Neural cell (in vitro differentiated cells): ENCODE data around the gene NCOA3. TPM values are rescaled to one million over a fixed set of nuclear protein-coding genes. Genes with fewer than 3 reads are reported as not detected.

ENCODE experiments used
- H2AFZ ChIP-seq: fragments of 200-600, 300-800 bp; sonication (generic), shearing (Covaris generic); 2 replicates; pipeline ENCODE4 v1.6.0; 2014; ENCODE audit warnings: low read depth, mild to moderate bottlenecking, antibody characterized with exemption, low read length, moderate library complexity
- H3F3A ChIP-seq: fragments of 200-600 bp; shearing (Covaris generic); 2 replicates; pipeline ENCODE4 v1.6.1; 2016; ENCODE audit warnings: mild to moderate bottlenecking, moderate library complexity, mixed read lengths, antibody characterized with exemption, low read length; ENCODE audit not compliant: insufficient read depth, poor library complexity, severe bottlenecking
- H3K27ac ChIP-seq: fragments of 200-600, 300-800 bp; sonication (generic), shearing (Covaris generic); 2 replicates; pipeline ENCODE4 v1.5.1; 2014; ENCODE audit warnings: mild to moderate bottlenecking, low read length, moderate library complexity
- H3K27me3 ChIP-seq: fragments of 300-800, 200-600 bp; sonication (generic), shearing (Covaris generic); 2 replicates; pipeline ENCODE4 v1.6.0; 2014; ENCODE audit warnings: mild to moderate bottlenecking, low read depth, low read length, moderate library complexity; ENCODE audit not compliant: insufficient read depth
- H3K36me3 ChIP-seq: fragments of 300-800, 200-600 bp; sonication (generic), shearing (Covaris generic); 2 replicates; pipeline ENCODE4 v1.5.1; 2014; ENCODE audit warnings: mild to moderate bottlenecking, antibody characterized with exemption, low read length, moderate library complexity; ENCODE audit not compliant: insufficient read depth
- H3K4me2 ChIP-seq: fragments of 300-800, 200-600 bp; sonication (generic), shearing (Covaris generic); 2 replicates; pipeline ENCODE4 v1.6.0; 2014; ENCODE audit warnings: mild to moderate bottlenecking, low read length
- H3K4me3 ChIP-seq: fragments of 300-800, 200-600 bp; sonication (generic), shearing (Covaris generic); 2 replicates; pipeline ENCODE4 v1.5.1; 2014; ENCODE audit warnings: mild to moderate bottlenecking, low read length, moderate library complexity
- H3K79me2 ChIP-seq: fragments of 200-600 bp; shearing (Covaris generic); replicated peaks from 2 replicates; pipeline ENCODE4 v1.6.0; 2014; ENCODE audit warnings: mild to moderate bottlenecking, low read length, moderate library complexity; ENCODE audit not compliant: insufficient read depth
- H3K9ac ChIP-seq: fragments of 300-800, 200-600 bp; sonication (generic), shearing (Covaris generic); 2 replicates; pipeline ENCODE4 v1.6.1; 2016; ENCODE audit warnings: mild to moderate bottlenecking, low read length, mixed read lengths
- H3K9me2 ChIP-seq: fragments of 200-600 bp; shearing (Covaris generic); 2 replicates; pipeline ENCODE4 v1.6.1; 2016; ENCODE audit warnings: mild to moderate bottlenecking, low read length, mixed read lengths; ENCODE audit not compliant: insufficient read depth
- H3K9me3 ChIP-seq: fragments of 200-600, 300-800 bp; sonication (generic), shearing (Covaris generic); 2 replicates; pipeline ENCODE4 v1.6.1; 2016; ENCODE audit warnings: mild to moderate bottlenecking, mixed run types, low read length, moderate library complexity, mixed read lengths
- H4K20me1 ChIP-seq: fragments of 200-600 bp; shearing (Covaris generic); 2 replicates; pipeline ENCODE4 v1.6.1; 2016; ENCODE audit warnings: mild to moderate bottlenecking, mixed run types; ENCODE audit not compliant: insufficient read depth
- EP300 ChIP-seq: fragments of 450-650 bp; conservative IDR thresholded peaks from 2 replicates; pipeline ENCODE4 v1.6.1; 2014; ENCODE audit warnings: antibody characterized with exemption, mild to moderate bottlenecking, moderate library complexity; ENCODE audit not compliant: poor library complexity, severe bottlenecking
- EZH2 ChIP-seq: fragments of 200-600, 300-800 bp; shearing (Covaris generic), sonication (generic); IDR thresholded peaks from 2 replicates; pipeline ENCODE4 v1.6.1; 2014; ENCODE audit warnings: antibody characterized with exemption, low read length, borderline replicate concordance, mild to moderate bottlenecking; ENCODE audit not compliant: insufficient read depth, poor library complexity, severe bottlenecking
- MXI1 ChIP-seq: fragments of 450-650 bp; conservative IDR thresholded peaks from 2 replicates; pipeline ENCODE4 v1.6.1; 2014; ENCODE audit warnings: antibody characterized with exemption, mild to moderate bottlenecking; ENCODE audit not compliant: poor library complexity, severe bottlenecking
- POLR2AphosphoS5 ChIP-seq: IDR thresholded peaks from 2 replicates; pipeline ENCODE4 v1.6.1; 2012
- RAD21 ChIP-seq: fragments of 450-650 bp; conservative IDR thresholded peaks from 2 replicates; pipeline ENCODE4 v1.6.1; 2014; ENCODE audit warnings: antibody characterized with exemption, mild to moderate bottlenecking, moderate library complexity
- SMC3 ChIP-seq: fragments of 450-650 bp; conservative IDR thresholded peaks from 2 replicates; pipeline ENCODE4 v1.6.1; 2014; ENCODE audit warnings: antibody characterized with exemption, mild to moderate bottlenecking, moderate library complexity; ENCODE audit not compliant: poor library complexity
- TAF1 ChIP-seq: IDR thresholded peaks from 2 replicates; pipeline ENCODE4 v1.6.1; 2012; ENCODE audit warnings: low read depth
- polyA plus RNA-seq: library from polyadenylated mRNA; depleted of rRNA; stranded (reverse); fragments of >200 nt; gene quantifications from 2 replicates; pipeline ENCODE4 v1.2.3, GENCODE V29; 2014
- TF ChIP-seq, protein P1 (sequence below): fragments of 450-650 bp; IDR thresholded peaks from 2 replicates; pipeline ENCODE4 v1.5.1; 2014; ENCODE audit warnings: antibody characterized with exemption, mild to moderate bottlenecking, moderate library complexity; ENCODE audit not compliant: poor library complexity, severe bottlenecking
- TF ChIP-seq, protein P2 (sequence below): IDR thresholded peaks from 2 replicates; pipeline ENCODE4 v1.6.1; 2012; ENCODE audit warnings: borderline replicate concordance

Gene NCOA3
- polyA plus RNA-seq, 1 donor from 2014 or later = 14.2 TPM

DNA sequence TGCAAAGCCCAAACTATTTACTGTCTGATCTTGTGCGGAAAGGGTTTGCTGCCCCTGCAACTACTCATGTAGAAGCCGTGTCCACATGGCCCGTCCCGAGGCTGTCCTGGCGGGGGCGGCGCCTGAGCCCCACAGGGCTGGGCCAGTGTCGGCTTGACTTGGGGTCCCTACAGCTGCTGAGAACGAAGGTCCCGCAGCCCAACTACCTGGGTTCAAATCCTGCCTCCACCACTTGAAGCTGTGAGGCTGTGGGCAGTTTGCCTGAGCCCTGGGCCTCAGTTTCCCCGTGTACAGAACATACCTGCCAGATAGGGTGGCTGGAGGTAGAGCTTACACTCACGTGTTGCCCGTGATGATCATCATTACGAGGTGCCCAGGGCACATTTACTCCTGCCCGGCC, 172.5 kb downstream of the NCOA3 start:
- H3F3A ChIP-seq = no peaks in the 10 kb centered on the region
- TF ChIP-seq, protein P1, sequence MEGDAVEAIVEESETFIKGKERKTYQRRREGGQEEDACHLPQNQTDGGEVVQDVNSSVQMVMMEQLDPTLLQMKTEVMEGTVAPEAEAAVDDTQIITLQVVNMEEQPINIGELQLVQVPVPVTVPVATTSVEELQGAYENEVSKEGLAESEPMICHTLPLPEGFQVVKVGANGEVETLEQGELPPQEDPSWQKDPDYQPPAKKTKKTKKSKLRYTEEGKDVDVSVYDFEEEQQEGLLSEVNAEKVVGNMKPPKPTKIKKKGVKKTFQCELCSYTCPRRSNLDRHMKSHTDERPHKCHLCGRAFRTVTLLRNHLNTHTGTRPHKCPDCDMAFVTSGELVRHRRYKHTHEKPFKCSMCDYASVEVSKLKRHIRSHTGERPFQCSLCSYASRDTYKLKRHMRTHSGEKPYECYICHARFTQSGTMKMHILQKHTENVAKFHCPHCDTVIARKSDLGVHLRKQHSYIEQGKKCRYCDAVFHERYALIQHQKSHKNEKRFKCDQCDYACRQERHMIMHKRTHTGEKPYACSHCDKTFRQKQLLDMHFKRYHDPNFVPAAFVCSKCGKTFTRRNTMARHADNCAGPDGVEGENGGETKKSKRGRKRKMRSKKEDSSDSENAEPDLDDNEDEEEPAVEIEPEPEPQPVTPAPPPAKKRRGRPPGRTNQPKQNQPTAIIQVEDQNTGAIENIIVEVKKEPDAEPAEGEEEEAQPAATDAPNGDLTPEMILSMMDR = no peak
- TF ChIP-seq, protein P2, sequence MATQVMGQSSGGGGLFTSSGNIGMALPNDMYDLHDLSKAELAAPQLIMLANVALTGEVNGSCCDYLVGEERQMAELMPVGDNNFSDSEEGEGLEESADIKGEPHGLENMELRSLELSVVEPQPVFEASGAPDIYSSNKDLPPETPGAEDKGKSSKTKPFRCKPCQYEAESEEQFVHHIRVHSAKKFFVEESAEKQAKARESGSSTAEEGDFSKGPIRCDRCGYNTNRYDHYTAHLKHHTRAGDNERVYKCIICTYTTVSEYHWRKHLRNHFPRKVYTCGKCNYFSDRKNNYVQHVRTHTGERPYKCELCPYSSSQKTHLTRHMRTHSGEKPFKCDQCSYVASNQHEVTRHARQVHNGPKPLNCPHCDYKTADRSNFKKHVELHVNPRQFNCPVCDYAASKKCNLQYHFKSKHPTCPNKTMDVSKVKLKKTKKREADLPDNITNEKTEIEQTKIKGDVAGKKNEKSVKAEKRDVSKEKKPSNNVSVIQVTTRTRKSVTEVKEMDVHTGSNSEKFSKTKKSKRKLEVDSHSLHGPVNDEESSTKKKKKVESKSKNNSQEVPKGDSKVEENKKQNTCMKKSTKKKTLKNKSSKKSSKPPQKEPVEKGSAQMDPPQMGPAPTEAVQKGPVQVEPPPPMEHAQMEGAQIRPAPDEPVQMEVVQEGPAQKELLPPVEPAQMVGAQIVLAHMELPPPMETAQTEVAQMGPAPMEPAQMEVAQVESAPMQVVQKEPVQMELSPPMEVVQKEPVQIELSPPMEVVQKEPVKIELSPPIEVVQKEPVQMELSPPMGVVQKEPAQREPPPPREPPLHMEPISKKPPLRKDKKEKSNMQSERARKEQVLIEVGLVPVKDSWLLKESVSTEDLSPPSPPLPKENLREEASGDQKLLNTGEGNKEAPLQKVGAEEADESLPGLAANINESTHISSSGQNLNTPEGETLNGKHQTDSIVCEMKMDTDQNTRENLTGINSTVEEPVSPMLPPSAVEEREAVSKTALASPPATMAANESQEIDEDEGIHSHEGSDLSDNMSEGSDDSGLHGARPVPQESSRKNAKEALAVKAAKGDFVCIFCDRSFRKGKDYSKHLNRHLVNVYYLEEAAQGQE = no peak
- TF ChIP-seq RAD21 = no peak
- TF ChIP-seq EP300 = no peak
- TF ChIP-seq POLR2AphosphoS5 = no peak
- TF ChIP-seq MXI1 = no peak
- no peak for TF ChIP-seq EZH2
- TF ChIP-seq TAF1 = no peak
- no peak for TF ChIP-seq SMC3
- no peaks in the 10 kb centered on the region for H3K36me3 ChIP-seq
- H3K4me2 ChIP-seq = no peak overlapping the region
- H3K79me2 ChIP-seq = no peaks in the 10 kb centered on the region
- H4K20me1 ChIP-seq = no peaks in the 10 kb centered on the region
- no peak overlapping the region for H3K4me3 ChIP-seq
- H3K9ac ChIP-seq = no peak overlapping the region
- H3K9me3 ChIP-seq = no peaks in the 10 kb centered on the region
- H3K27me3 ChIP-seq = no peaks in the 10 kb centered on the region
- H2AFZ ChIP-seq = no peak overlapping the region
- no peak overlapping the region for H3K27ac ChIP-seq
- no peaks in the 10 kb centered on the region for H3K9me2 ChIP-seq

DNA sequence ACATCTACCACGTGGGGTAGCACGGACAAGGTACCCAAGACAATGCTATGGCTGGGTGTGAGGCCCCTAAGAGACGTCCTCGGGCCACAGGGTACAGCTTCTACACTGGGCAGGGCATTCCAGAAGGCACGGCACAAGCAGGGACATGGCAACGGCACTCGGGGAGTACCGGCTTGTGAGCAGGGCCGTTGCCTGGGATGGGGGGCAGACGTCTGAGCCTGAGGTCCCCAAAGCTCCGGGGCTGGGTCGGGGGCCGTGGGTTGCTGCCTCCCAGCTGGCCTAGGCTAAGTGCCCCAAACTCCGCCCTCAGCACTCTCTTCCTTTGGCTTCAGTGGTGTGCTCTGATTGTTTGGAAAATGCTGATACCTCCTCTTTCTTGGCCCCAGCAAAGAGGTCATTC, 173.0 kb downstream of the NCOA3 start:
- Histone ChIP-seq H3K79me2 (no peaks in the 10 kb centered on the region), H3K4me3 (no peak overlapping the region), H3K9me3 (no peaks in the 10 kb centered on the region), H3K9ac (no peak overlapping the region), H3K4me2 (no peak overlapping the region), H2AFZ (no peak overlapping the region), H3K9me2 (no peaks in the 10 kb centered on the region), H3F3A (no peaks in the 10 kb centered on the region), H4K20me1 (no peaks in the 10 kb centered on the region), H3K36me3 (no peaks in the 10 kb centered on the region), H3K27me3 (no peaks in the 10 kb centered on the region), H3K27ac (no peak overlapping the region)
- TF ChIP-seq, protein P2 = no peak
- TF ChIP-seq MXI1 = no peak
- TF ChIP-seq, protein P1 = no peak
- TF ChIP-seq EP300 = no peak
- no peak for TF ChIP-seq EZH2
- TF ChIP-seq RAD21 = no peak
- TF ChIP-seq POLR2AphosphoS5 = no peak
- TF ChIP-seq TAF1 = no peak
- TF ChIP-seq SMC3 = no peak
